Measurements from ENCODE around the gene ARMH1.

Gene ARMH1

DNA sequence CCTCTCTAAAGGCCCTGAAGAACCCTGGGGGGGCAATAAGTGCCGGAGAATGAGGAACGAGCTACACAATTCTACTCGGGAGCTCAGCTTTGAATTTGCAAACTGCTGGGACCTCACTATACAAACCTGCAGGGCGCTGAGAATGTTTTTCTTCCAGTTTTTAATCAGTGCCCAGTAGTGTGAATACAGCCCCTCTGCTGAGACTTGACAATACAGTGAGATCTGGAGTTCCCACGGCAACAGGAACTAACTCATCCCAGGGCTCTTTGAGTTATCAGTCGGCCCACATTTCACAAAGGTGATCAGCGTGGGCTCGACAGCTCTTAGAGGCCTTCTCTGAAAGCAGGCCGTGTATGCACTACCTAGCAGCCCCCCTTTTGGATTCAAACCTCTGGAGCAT is 41.9 kb upstream of the ARMH1 start:
- TF ChIP-seq, protein P1, sequence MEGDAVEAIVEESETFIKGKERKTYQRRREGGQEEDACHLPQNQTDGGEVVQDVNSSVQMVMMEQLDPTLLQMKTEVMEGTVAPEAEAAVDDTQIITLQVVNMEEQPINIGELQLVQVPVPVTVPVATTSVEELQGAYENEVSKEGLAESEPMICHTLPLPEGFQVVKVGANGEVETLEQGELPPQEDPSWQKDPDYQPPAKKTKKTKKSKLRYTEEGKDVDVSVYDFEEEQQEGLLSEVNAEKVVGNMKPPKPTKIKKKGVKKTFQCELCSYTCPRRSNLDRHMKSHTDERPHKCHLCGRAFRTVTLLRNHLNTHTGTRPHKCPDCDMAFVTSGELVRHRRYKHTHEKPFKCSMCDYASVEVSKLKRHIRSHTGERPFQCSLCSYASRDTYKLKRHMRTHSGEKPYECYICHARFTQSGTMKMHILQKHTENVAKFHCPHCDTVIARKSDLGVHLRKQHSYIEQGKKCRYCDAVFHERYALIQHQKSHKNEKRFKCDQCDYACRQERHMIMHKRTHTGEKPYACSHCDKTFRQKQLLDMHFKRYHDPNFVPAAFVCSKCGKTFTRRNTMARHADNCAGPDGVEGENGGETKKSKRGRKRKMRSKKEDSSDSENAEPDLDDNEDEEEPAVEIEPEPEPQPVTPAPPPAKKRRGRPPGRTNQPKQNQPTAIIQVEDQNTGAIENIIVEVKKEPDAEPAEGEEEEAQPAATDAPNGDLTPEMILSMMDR (conservative IDR thresholded peaks at IDR 0.05; ENCODE audit: low read depth, low read length): no peak
- H3K4me3 ChIP-seq (ENCODE audit: low read length): peak overlapping the region; percentile 68
- DNase-seq (ENCODE audit: low read depth): no peak

DNA sequence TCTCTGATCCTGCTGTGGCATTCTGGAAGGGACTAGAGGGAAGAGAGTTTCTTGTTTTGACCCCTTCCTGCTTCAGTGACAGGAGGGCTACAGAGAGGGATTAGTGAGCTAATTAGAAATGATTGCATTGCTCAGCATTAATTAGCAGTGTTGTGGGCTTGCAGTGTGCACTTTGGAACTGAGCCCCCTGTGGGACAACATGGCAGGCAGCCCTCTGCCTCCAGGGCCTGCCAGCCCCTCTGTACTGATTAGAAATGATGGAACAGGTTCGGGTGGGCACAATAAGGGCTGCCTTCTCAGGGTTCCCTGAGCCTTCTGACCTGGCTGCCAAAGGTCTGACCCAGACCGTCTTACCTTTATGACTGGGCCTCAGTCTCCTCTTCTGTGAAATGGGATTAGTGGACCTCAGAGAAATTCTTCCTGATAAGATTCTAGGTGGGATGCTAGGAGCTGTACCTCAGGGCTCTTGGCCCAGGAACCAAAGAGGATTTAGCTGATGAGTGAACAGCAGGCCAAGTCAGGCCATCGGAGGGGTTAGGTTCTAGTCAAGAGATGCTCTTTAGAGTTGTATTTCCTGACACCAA is 39.8 kb upstream of the ARMH1 start:
- H3K4me3 ChIP-seq (ENCODE audit: low read length): no peak overlapping the region
- no peak for DNase-seq (ENCODE audit: low read depth)
- TF ChIP-seq, protein P1 (conservative IDR thresholded peaks at IDR 0.05; ENCODE audit: low read depth, low read length): no peak

DNA sequence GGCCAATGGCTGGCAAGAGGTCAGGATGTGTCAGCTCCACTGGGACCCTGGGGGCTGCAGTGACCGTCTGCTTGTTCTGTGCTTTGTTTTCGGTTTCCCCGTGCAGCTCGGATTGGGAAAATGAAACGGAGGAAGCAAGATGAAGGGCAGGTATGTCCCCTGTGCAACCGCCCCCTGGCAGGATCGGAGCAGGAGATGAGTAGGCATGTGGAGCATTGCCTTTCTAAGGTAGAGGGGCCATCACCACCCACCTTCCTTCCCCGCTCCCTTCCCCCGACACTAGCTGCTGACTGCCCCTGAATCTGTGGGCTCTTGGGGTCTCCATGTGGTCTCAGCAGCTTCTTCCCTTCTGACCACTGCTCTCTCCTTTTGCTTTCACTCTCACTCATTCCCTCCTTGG is 39.1 kb upstream of the ARMH1 start:
- H3K4me3 ChIP-seq (ENCODE audit: low read length): no peak overlapping the region
- no peak for DNase-seq (ENCODE audit: low read depth)
- TF ChIP-seq, protein P1 (conservative IDR thresholded peaks at IDR 0.05; ENCODE audit: low read depth, low read length): no peak

DNA sequence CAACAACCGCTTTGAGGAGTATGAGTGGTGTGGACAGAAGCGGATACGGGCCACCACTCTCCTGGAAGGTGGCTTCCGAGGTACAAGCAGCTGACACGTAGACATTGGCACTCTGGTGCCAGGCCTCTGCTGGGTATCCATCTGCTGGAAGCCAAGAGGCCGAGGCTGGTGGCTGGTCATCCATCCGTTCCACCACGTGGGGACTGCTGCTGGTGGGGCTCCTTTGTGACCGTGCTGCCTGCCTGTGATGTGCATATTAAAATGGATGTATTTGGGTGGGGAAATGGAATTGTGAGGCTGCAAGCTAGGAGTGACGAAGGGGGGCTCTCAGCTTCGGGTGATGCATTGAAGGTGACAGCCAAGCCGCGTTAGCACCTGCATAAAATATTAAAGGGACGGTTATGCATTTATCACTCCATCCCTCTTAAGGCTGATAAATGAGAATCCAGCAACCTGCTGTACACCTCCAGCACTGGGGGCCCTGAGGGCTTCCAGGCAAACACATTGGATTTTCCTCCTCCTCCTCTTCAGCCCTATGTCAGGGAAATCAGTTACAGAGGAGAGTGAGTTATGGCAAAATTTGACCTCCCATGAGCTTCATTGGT is 38.3 kb upstream of the ARMH1 start:
- no peak for DNase-seq (ENCODE audit: low read depth)
- H3K4me3 ChIP-seq (ENCODE audit: low read length): no peak overlapping the region
- TF ChIP-seq, protein P1 (conservative IDR thresholded peaks at IDR 0.05; ENCODE audit: low read depth, low read length): no peak

DNA sequence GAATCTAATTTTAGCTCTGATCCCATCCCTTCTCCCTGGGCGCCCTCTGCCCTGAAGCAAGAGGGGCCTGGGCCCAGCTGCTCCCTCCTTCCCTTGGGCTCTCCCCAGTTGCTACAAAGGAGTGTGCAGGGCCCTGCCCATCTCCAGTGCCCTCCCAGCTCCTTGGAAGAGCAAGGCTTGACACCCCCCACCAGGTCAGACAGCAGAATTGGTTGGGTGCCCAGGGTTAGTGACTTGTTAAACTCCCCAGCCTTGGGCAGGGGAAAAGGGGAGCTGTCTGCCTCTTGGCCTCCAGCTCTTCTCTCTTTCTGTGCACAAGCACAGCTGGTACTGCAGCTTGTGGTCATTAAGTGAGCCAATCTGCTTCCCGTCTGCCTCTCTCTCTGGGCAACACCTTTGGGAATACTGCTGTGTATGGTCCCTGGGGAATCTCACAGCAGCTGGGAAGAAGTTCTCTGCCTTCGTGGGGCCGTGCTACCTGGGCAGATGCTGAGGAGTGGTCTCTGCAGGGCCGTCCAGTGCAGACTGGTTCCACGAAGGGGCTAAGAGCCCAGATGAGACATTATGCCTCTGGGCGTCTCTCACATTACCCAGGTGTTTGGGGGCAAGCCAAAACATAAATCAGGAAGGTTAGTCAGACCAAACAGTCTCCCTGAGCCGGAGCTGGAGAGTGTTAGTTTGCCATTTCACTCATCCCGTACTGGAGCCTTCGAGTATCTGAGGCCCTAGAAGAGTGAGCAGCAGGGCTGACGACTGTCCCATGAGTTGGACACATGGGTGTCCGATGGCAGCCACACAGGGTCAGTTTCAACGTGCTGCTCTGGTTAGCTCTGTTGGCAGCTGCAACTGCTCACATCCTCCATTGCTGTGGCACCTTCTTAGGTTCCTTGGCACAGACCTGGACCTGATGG is 37.6 kb upstream of the ARMH1 start:
- DNase-seq (ENCODE audit: low read depth): no peak
- H3K4me3 ChIP-seq (ENCODE audit: low read length): no peak overlapping the region
- TF ChIP-seq, protein P1 (conservative IDR thresholded peaks at IDR 0.05; ENCODE audit: low read depth, low read length): no peak

DNA sequence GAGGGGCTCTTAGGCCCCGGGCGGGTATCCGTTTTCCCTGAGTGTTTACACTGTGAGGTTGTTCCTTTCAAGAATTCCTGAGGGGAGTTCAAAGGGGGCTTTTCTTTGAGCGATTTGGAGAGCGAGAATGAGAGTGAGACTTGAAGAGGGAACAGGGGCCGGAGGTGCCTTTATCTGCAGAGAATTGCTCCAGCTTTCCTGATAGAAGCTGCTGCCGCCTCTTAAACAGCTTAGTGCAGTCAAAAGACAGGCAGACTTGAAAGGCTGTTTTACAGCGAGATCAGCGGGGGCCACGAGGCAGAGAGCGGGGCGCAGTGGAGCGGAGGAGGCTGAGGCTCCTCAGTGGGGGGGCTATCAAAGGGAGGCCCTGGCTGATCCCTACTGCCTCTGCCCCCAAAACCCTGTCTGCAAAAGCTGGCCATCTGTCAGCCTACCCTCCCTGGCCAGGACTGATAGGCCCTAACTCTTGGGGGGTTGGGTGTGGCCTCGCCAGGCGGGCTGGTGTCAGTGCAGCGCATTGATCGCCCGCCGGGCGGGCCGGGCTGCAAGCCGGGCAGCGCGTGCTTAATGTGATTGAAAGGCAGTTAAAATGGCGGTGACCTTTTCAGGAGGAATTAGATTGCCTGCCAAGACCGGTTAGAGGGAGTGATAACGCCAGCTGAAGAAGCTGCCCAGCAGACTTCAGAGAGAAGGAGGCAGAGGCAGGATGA is 36.7 kb upstream of the ARMH1 start:
- no peak for DNase-seq (ENCODE audit: low read depth)
- TF ChIP-seq, protein P1 (conservative IDR thresholded peaks at IDR 0.05; ENCODE audit: low read depth, low read length): no peak
- no peak overlapping the region for H3K4me3 ChIP-seq (ENCODE audit: low read length)

All from retinal pigment epithelial cell (primary cell).